ENCODE data around the gene ST3GAL4. TPM values are rescaled to one million over a fixed set of nuclear protein-coding genes. Genes with fewer than 3 reads are reported as not detected.
"Not testable (repeated sequence)": the region's sequence is repeated elsewhere in the genome, so short reads cannot be mapped to it uniquely, and the experiment has no call there.

The ST3GAL4 gene
- total RNA-seq, 2 experiments from 2014 or later: 1.6 TPM

DNA sequence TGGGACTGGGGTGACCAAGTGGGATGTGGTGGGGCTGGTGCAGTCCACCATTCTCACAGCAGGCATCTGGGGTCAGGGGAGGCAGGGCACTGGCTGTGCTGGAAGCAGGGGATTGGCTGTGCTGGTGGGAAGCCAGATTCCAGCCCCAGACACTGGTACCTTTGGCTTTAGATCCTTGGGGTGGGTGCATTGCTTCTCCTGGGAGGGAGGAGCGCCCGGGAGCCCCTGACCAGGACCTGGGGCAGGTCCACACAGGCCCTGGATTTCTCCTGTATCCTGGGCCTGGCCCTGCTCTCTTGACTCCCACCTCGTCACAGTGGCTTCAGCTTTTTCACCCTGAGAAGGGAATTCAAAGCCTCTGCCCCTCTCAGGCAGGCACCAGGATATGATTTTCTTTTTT lies 38.5 kb downstream of the ST3GAL4 start:
- CTCF ChIA-PET: no interaction called here
- no peak overlapping the region for H3K27ac ChIP-seq (ENCODE audit: low read depth in 1 of 2, low read length in 2 of 2)
- intact Hi-C loops (cut with DNase I, micrococcal nuclease): no loop called here
- Mint-ChIP-seq H3K36me3 (ENCODE audit: low read depth) (no peaks in the 10 kb centered on the region), H3K9me3 (no peaks in the 10 kb centered on the region), H3K27me3 (no peaks in the 10 kb centered on the region), H3K4me3 (no peak overlapping the region), H3K4me1 (ENCODE audit: low read depth) (no peaks in the 10 kb centered on the region), H3K27ac (no peak overlapping the region)
- ATAC-seq (ENCODE audit: poor library complexity) (no peak), DNase-seq (no peak)
- H3K27me3 ChIP-seq (ENCODE audit: control insufficient read depth in 1 of 2, insufficient read depth in 2 of 2, low read length in 2 of 2): no peaks in the 10 kb centered on the region
- TF ChIP-seq, protein P1, sequence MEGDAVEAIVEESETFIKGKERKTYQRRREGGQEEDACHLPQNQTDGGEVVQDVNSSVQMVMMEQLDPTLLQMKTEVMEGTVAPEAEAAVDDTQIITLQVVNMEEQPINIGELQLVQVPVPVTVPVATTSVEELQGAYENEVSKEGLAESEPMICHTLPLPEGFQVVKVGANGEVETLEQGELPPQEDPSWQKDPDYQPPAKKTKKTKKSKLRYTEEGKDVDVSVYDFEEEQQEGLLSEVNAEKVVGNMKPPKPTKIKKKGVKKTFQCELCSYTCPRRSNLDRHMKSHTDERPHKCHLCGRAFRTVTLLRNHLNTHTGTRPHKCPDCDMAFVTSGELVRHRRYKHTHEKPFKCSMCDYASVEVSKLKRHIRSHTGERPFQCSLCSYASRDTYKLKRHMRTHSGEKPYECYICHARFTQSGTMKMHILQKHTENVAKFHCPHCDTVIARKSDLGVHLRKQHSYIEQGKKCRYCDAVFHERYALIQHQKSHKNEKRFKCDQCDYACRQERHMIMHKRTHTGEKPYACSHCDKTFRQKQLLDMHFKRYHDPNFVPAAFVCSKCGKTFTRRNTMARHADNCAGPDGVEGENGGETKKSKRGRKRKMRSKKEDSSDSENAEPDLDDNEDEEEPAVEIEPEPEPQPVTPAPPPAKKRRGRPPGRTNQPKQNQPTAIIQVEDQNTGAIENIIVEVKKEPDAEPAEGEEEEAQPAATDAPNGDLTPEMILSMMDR (IDR thresholded peaks at IDR 0.05): no peak
- no peaks in the 10 kb centered on the region for H3K36me3 ChIP-seq (ENCODE audit: insufficient read depth, low read length)
- H3K4me3 ChIP-seq (ENCODE audit: low read length): no peak overlapping the region
- POLR2A ChIA-PET: no interaction called here
- H3K9me3 ChIP-seq (ENCODE audit: control insufficient read depth in 1 of 2, insufficient read depth in 1 of 2, low read length in 2 of 2): no peaks in the 10 kb centered on the region
- no peaks in the 10 kb centered on the region for H3K4me1 ChIP-seq (ENCODE audit: insufficient read depth, low read length)

DNA sequence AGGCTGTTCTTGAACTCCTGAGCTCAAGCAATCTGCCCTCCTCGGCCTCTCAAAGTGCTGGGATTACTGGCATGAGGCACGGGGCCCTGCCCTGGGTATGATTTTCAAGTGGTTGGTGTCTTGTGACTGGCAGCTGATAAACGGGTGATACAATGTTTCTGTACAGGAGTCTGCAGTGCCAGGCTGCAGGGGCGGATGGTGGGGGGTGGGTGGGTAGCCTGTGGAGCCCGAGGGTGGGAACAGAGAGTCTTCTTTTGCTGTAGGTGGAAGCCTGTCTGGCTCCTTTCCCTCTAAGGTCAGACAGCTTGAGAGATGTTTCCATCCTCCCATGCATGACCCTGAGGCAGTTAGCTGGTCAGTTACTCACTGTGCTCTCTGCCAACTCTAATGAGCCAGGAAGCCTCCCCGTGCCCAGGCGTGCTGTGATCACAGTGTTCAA lies 39.2 kb downstream of the ST3GAL4 start:
- H3K36me3 Mint-ChIP-seq (ENCODE audit: low read depth); H3K4me1 Mint-ChIP-seq (ENCODE audit: low read depth); DNase-seq; ATAC-seq (ENCODE audit: poor library complexity); H3K27ac ChIP-seq (ENCODE audit: low read depth in 1 of 2, low read length in 2 of 2); H3K9me3 Mint-ChIP-seq; H3K4me3 ChIP-seq (ENCODE audit: low read length); H3K27ac Mint-ChIP-seq; intact Hi-C loops (cut with DNase I, micrococcal nuclease); H3K4me3 Mint-ChIP-seq; POLR2A ChIA-PET; H3K27me3 ChIP-seq (ENCODE audit: control insufficient read depth in 1 of 2, insufficient read depth in 2 of 2, low read length in 2 of 2); H3K27me3 Mint-ChIP-seq; CTCF ChIA-PET; H3K36me3 ChIP-seq (ENCODE audit: insufficient read depth, low read length); H3K9me3 ChIP-seq (ENCODE audit: control insufficient read depth in 1 of 2, insufficient read depth in 1 of 2, low read length in 2 of 2); H3K4me1 ChIP-seq (ENCODE audit: insufficient read depth, low read length): not testable (repeated sequence)

DNA sequence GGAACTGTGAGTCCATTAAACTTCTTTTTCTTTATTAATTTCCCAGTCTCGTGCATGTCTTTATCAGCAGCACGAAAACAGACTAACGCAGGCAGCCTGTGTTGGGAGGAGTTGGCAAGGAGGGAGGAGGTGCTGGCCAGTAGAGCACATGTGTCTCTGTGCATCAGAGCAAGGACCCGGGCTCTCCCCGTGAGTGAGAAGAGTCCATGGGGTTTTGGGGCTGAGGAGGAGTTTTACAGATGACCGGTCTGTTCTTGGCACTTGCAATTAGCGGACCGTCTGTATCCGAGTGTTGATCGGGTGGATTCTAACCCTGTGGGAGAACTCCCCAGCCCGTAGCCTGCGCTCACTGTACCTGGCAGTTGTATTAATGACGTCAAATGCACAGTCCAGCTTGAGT lies 40.3 kb downstream of the ST3GAL4 start:
- ATAC-seq (ENCODE audit: poor library complexity); H3K4me3 ChIP-seq (ENCODE audit: low read length); H3K36me3 Mint-ChIP-seq (ENCODE audit: low read depth); DNase-seq; H3K4me1 ChIP-seq (ENCODE audit: insufficient read depth, low read length); H3K4me3 Mint-ChIP-seq; H3K27ac Mint-ChIP-seq; H3K4me1 Mint-ChIP-seq (ENCODE audit: low read depth); H3K27ac ChIP-seq (ENCODE audit: low read depth in 1 of 2, low read length in 2 of 2); H3K27me3 Mint-ChIP-seq; POLR2A ChIA-PET; intact Hi-C loops (cut with DNase I, micrococcal nuclease); H3K27me3 ChIP-seq (ENCODE audit: control insufficient read depth in 1 of 2, insufficient read depth in 2 of 2, low read length in 2 of 2); CTCF ChIA-PET; H3K36me3 ChIP-seq (ENCODE audit: insufficient read depth, low read length); H3K9me3 ChIP-seq (ENCODE audit: control insufficient read depth in 1 of 2, insufficient read depth in 1 of 2, low read length in 2 of 2); H3K9me3 Mint-ChIP-seq: not testable (repeated sequence)

DNA sequence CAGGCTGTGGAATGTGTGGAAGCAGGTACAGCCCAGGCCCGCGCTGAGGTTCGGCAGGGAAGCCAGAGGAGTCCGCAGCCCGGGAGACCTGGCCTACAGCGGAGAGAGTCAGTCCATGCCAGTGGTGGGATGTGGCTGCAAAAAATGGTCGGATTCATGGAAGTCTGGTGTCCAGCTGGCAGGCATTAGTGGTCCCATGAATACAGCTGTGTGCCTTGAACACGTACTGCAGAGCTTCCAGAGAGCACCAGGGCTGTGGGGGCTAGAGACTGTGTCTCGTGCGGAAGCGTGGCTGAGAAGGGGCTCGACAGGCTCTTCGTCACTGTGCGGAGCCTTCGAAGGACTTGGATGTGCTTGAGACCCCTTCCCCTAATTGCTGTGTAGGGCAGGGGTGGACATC lies 40.8 kb downstream of the ST3GAL4 start:
- not testable (repeated sequence) for DNase-seq; H3K36me3 Mint-ChIP-seq (ENCODE audit: low read depth); H3K27me3 ChIP-seq (ENCODE audit: control insufficient read depth in 1 of 2, insufficient read depth in 2 of 2, low read length in 2 of 2)

DNA sequence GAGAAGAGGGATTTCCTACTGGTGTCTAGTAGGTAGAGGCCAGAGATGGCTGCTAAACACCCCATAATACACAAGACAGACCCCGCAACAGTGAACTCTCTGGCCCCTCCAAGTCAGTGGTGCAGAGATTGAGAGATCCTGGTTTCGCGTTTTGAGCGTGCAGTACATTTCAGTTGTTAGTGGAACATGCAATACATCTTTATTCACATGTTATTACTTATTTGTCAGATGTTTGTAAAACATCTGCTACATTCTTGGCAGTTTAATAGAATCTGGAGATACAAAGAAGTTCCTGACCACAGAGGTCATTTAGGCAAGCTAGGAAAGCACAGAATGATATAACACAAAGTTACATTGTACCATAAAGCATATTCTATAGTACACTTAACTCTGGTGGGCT lies 41.5 kb downstream of the ST3GAL4 start:
- DNase-seq (no peak), ATAC-seq (ENCODE audit: poor library complexity) (no peak)
- H3K4me3 Mint-ChIP-seq: no peak overlapping the region
- H3K4me1 Mint-ChIP-seq (ENCODE audit: low read depth): no peaks in the 10 kb centered on the region
- Histone ChIP-seq H3K36me3 (ENCODE audit: insufficient read depth, low read length) (no peaks in the 10 kb centered on the region), H3K4me1 (ENCODE audit: insufficient read depth, low read length) (no peaks in the 10 kb centered on the region), H3K27me3 (ENCODE audit: control insufficient read depth in 1 of 2, insufficient read depth in 2 of 2, low read length in 2 of 2) (no peaks in the 10 kb centered on the region), H3K9me3 (ENCODE audit: control insufficient read depth in 1 of 2, insufficient read depth in 1 of 2, low read length in 2 of 2) (no peaks in the 10 kb centered on the region), H3K4me3 (ENCODE audit: low read length) (no peak overlapping the region), H3K27ac (ENCODE audit: low read depth in 1 of 2, low read length in 2 of 2) (no peak overlapping the region)
- intact Hi-C loops (cut with DNase I, micrococcal nuclease): no loop called here
- no peaks in the 10 kb centered on the region for H3K36me3 Mint-ChIP-seq (ENCODE audit: low read depth)
- H3K9me3 Mint-ChIP-seq: no peaks in the 10 kb centered on the region
- H3K27ac Mint-ChIP-seq: no peak overlapping the region
- no peaks in the 10 kb centered on the region for H3K27me3 Mint-ChIP-seq
- ChIA-PET CTCF (no interaction called here), POLR2A (no interaction called here)
- TF ChIP-seq, protein P1 (IDR thresholded peaks at IDR 0.05): no peak

More for the DNA sequence above, 40.8 kb downstream of the ST3GAL4 start:
- POLR2A ChIA-PET; H3K4me1 Mint-ChIP-seq (ENCODE audit: low read depth); H3K27me3 Mint-ChIP-seq; H3K36me3 ChIP-seq (ENCODE audit: insufficient read depth, low read length); H3K4me3 ChIP-seq (ENCODE audit: low read length); H3K27ac ChIP-seq (ENCODE audit: low read depth in 1 of 2, low read length in 2 of 2); ATAC-seq (ENCODE audit: poor library complexity); H3K27ac Mint-ChIP-seq; CTCF ChIA-PET; H3K9me3 ChIP-seq (ENCODE audit: control insufficient read depth in 1 of 2, insufficient read depth in 1 of 2, low read length in 2 of 2); intact Hi-C loops (cut with DNase I, micrococcal nuclease); H3K9me3 Mint-ChIP-seq; H3K4me1 ChIP-seq (ENCODE audit: insufficient read depth, low read length); H3K4me3 Mint-ChIP-seq: not testable (repeated sequence)
